Transverse colon (tissue), 4 donors: Measurements from ENCODE around the gene MISFA. TPM values are rescaled to one million over a fixed set of nuclear protein-coding genes. Genes with fewer than 3 reads are reported as not detected.
A peak's percentile ranks its signal among the peaks of the same experiment; 100 is the strongest.
"Not testable (repeated sequence)": the region's sequence is repeated elsewhere in the genome, so short reads cannot be mapped to it uniquely, and the experiment has no call there.

Experiments used
- DNase-seq: peaks from one replicate; pipeline ENCODE4 v3.0.0-alpha.2; 2019
- H3K27ac ChIP-seq, 4 donors: fragments of 200-600 bp; sonication (generic); 2 replicates each; pipeline ENCODE4 v1.5.1; 2016 to 2018; ENCODE audit warnings: inconsistent platforms in 4 of 4
- H3K27me3 ChIP-seq: fragments of 200-600 bp; sonication (generic); 2 replicates; pipeline ENCODE4 v1.5.1; 2017; ENCODE audit warnings: inconsistent platforms
- H3K36me3 ChIP-seq, 4 donors: fragments of 200-600 bp; sonication (generic); 2 replicates each; pipeline ENCODE4 v1.5.1; 2017 to 2019; ENCODE audit warnings: inconsistent platforms in 4 of 4
- H3K4me1 ChIP-seq, 4 donors: fragments of 200-600 bp; sonication (generic); 2 replicates each; pipeline ENCODE4 v1.5.1; 2017 to 2020; ENCODE audit warnings: inconsistent platforms in 4 of 4
- H3K4me3 ChIP-seq, 4 donors: fragments of 200-600 bp; sonication (generic); 1 replicate in 1 of 4; 2 replicates in 3 of 4; pipeline versions ENCODE4 v1.5.1 to v1.6.1; 2017 to 2019; ENCODE audit warnings: inconsistent platforms in 4 of 4
- H3K9me3 ChIP-seq, 2 donors: fragments of 200-600 bp; sonication (generic); 2 replicates each; pipeline ENCODE4 v1.5.1; 2017 to 2019; ENCODE audit warnings: inconsistent platforms in 2 of 2
- EP300 ChIP-seq: sonication (generic); formaldehyde crosslinking; IDR thresholded peaks from one replicate; pipeline ENCODE4 v1.6.1; 2017; ENCODE audit warnings: antibody characterized with exemption, low read depth
- POLR2A ChIP-seq: fragments of 450-650 bp; IDR thresholded peaks from one replicate; pipeline ENCODE4 v1.6.1; 2016; ENCODE audit warnings: antibody characterized with exemption, mild to moderate bottlenecking, moderate library complexity
- POLR2AphosphoS5 ChIP-seq, 3 donors: sonication (generic); formaldehyde crosslinking; IDR thresholded peaks; one replicate each; pipeline ENCODE4 v1.6.1; 2016; ENCODE audit warnings: antibody characterized with exemption in 3 of 3
- WGBS, 2 donors: methylation state at CpG; one replicate each; pipeline ENCODE4 v1.1.5; 2018; ENCODE audit warnings: low coverage in 1 of 2; 5-methylcytosine and 5-hydroxymethylcytosine counted together
- in situ Hi-C, 4 donors: fragments of 200-750 bp; cut with MboI; loops; one replicate each; pipeline versions ENCODE4 v1.15.0 to v1.15.1; 2017; ENCODE audit warnings: low sequenced_read_pairs in 3 of 4, low pct_ligation_motif_present in 1 of 4, low pct_unique_long_range_greater_than_20kb in 1 of 4
- intact Hi-C: fragments of 100-400 bp; cut with DNase I; formaldehyde crosslinking; loops from one replicate; pipeline ENCODE4 v1.15.1; 2023; ENCODE audit warnings: low total_unique reads
- total RNA-seq, 4 donors: library from RNA; depleted of rRNA; stranded (reverse); fragments of >200 nt; gene quantifications; one replicate each; pipeline ENCODE4 v1.1.0, GENCODE V29; 2016
- TF ChIP-seq, protein P1 (sequence below), 5 experiments: fragments of 200-600 bp in 3 of 5; fragments of 450-650 bp in 2 of 5; sonication (generic) in 3 of 5; IDR thresholded peaks; 1 replicate in 2 of 5; 2 replicates in 3 of 5; pipeline ENCODE4 v1.5.1; 2016 to 2017; ENCODE audit warnings: antibody characterized with exemption in 5 of 5, inconsistent platforms in 3 of 5, mild to moderate bottlenecking in 2 of 5, moderate library complexity in 1 of 5

Gene MISFA
- total RNA-seq, 4 donors from 2014 or later: 0.40 to 2.0 TPM; not detected in 2

DNA sequence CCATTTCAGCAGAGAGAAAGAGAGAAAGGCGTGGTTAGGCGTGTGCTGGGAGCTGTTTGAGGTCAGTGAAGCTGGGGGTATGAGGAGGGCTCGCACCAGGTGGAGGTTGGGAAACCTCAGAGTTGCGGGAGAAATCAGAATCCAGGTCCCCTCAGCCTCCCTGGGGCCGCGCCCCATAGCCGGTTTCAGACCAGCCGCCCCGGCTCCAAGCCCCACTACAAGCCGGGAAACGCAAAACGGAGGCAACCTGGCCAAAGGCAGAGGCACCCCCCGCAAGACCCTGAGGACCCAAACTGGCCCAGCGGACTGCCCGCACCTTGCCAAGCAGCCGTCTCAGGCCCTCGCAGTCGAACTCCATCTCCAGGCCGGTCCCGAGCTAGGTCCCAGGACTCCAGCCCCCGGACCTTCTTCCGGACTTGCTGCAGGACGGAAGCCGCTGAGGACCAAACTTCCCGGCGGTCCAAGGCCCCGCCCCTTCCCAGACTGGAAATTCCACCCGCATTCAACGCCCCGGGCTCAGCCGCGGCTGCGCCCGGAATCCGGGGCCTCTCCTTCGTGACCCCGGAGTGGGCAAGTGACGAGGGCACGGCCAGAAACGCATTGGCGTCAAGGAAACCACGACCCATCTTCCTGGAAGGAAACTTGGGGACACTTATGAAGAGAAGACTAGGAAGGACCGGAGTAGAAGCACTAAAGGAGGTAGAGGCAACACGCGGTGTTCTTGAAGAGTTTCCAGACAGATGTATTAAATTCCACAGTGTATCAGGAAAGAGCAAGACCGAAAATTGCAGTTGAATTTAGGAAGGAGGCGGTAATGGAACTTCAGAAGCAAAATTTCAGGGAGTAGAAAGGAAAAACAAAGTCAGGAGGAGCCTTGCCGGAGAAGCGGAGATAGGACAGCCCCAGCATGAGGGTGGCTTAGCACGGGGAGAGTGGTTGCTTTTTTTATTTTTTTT lies 11.0 kb upstream of the MISFA start, which contains the start of gene UEVLD:
TSS of gene UEVLD (minus strand) at position 438 of the 956 bp plus-strand sequence. CDS start at position 358, 80 bp downstream.
- in situ Hi-C loops (no loop called here), intact Hi-C loops (loop anchor here (2.0 kb wide), 1 partner anchor 46 kb away; the partner anchor contains the start of gene SPTY2D1)
- Histone ChIP-seq H3K9me3 (no peaks in the 10 kb centered on the region), H3K4me3 (peak within 1 kb of the TSS; percentile 54 to 97 (median 72)), H3K4me1 (peaks cover 16 to 38% (median 25%) of the 10 kb centered on the region in 4 donors), H3K27ac (peak within 1 kb of the TSS; percentile 79 to 94 (median 84)), H3K27me3 (no peaks in the 10 kb centered on the region), H3K36me3 (no peaks in the 10 kb centered on the region)
- TF ChIP-seq POLR2A (peak; percentile 84), EP300 (no peak), POLR2AphosphoS5 (IDR thresholded peaks at IDR 0.05) (peak; percentile 89 to 95 (median 89))
- TF ChIP-seq, protein P1, sequence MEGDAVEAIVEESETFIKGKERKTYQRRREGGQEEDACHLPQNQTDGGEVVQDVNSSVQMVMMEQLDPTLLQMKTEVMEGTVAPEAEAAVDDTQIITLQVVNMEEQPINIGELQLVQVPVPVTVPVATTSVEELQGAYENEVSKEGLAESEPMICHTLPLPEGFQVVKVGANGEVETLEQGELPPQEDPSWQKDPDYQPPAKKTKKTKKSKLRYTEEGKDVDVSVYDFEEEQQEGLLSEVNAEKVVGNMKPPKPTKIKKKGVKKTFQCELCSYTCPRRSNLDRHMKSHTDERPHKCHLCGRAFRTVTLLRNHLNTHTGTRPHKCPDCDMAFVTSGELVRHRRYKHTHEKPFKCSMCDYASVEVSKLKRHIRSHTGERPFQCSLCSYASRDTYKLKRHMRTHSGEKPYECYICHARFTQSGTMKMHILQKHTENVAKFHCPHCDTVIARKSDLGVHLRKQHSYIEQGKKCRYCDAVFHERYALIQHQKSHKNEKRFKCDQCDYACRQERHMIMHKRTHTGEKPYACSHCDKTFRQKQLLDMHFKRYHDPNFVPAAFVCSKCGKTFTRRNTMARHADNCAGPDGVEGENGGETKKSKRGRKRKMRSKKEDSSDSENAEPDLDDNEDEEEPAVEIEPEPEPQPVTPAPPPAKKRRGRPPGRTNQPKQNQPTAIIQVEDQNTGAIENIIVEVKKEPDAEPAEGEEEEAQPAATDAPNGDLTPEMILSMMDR (IDR thresholded peaks at IDR 0.05): no peak
- DNase-seq: peak; percentile 91
- 3 to 5% methylated on average over 17 to 43 of the region's 50 CpGs for WGBS, 2 donors

DNA sequence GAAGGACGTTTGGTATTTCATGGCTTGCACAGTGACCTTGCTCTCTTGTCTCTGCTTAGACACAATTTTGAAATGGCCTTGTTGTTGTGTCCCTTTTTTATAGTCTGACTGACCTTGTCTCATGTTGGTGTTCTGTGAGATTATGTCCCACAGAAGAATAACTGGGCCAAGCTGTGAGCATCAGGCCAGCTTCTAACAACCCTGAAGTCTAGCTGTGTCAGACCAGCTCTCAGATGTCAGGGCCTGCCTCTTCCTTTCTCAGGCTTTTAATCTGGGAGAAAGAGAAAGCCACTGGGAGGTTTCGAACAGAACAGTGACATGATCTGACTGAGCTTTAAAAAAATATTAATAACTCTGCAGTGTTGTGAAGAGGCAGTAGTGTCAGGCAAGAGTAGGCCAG lies 9.0 kb upstream of the MISFA start:
- in situ Hi-C loops: no loop called here
- no peak overlapping the region for H3K27ac ChIP-seq
- DNase-seq: no peak

DNA sequence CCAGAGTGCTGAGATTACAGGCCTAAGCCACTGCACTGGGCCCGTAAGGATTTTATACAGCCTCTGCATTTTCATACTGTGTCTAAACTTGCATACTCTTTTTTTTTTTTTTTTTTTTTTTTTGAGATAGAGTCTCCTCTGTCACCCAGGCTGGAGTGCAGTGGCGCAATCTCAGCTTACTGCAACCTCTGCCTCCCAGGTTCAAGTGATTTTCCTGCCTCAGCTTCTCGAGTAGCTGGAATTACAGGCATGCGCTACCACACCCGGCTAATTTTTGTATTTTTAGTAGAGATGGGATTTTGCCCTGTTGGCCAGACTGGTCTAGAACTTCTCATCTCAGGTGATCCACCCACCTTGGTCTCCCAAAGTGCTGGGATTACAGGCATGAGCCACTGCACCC lies 5.5 kb upstream of the MISFA start:
- H3K4me3 ChIP-seq, H3K27ac ChIP-seq, in situ Hi-C loops, H3K27me3 ChIP-seq, H3K36me3 ChIP-seq, DNase-seq, intact Hi-C loops, H3K9me3 ChIP-seq: not testable (repeated sequence)
- H3K4me1 ChIP-seq: peaks cover 11 to 20% (median 15%) of the 10 kb centered on the region in 4 donors
- WGBS, 2 donors: 90% methylated on average over 5 of the region's 5 CpGs; no CpG with 5 or more reads in 1 of the 2 donors

More for the DNA sequence above, 9.0 kb upstream of the MISFA start:
- Histone ChIP-seq H3K27me3 (no peaks in the 10 kb centered on the region), H3K4me3 (no peak overlapping the region), H3K36me3 (no peaks in the 10 kb centered on the region), H3K9me3 (no peaks in the 10 kb centered on the region), H3K4me1 (peaks cover 16 to 38% (median 25%) of the 10 kb centered on the region in 4 donors)
- intact Hi-C loops: no loop called here
- TF ChIP-seq POLR2AphosphoS5 (IDR thresholded peaks at IDR 0.05): no peak
- no peak for TF ChIP-seq POLR2A
- TF ChIP-seq, protein P1 (IDR thresholded peaks at IDR 0.05): no peak
- no peak for TF ChIP-seq EP300
- WGBS, 2 donors: 42 to 75% methylated on average over 2 of the region's 2 CpGs

DNA sequence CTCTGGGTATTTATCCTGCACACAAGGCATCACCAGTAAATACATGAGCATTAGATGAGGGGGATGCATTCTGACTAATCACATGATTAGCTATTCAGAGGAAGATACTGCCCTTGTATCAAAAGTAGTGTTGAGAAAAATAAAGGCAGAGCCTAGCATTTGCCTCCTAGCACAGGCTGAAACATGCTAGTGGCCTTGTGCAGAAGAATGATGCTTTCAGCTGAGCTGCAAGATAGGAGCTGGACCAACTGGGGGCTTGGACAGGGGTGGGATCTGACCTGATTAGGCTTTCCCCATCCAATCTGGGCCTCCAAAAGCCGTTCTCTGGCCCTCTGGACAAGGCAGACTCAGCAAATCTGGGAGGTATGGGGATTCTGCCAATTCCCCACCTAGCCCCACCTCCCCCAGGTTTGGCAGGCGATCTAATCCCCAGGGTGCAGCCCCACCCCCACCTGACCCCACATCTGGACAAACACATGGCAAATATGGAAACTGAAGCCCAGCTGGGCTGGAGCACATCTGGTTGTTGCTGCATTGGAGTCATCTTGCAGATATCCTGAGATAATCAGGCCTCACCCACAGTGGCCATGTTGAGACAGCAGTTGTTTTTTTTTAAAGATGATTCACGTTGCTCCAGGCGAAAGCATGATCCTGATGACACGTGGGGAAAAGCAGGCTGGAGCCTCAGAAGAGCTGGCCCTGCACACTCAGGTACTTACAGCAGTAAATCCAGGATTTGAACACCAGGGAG lies 4.4 kb upstream of the MISFA start:
- Histone ChIP-seq H3K9me3 (no peaks in the 10 kb centered on the region), H3K27me3 (no peaks in the 10 kb centered on the region), H3K36me3 (no peaks in the 10 kb centered on the region), H3K27ac (no peak overlapping the region), H3K4me1 (peaks cover under 1 to 9% (median 5%) of the 10 kb centered on the region in 4 donors), H3K4me3 (no peak overlapping the region)
- TF ChIP-seq, protein P1 (IDR thresholded peaks at IDR 0.05): no peak
- TF ChIP-seq POLR2A (no peak), POLR2AphosphoS5 (IDR thresholded peaks at IDR 0.05) (no peak), EP300 (no peak)
- in situ Hi-C loops (no loop called here), intact Hi-C loops (no loop called here)
- no peak for DNase-seq
- WGBS, 2 donors: 69% methylated on average over 5 of the region's 5 CpGs; no CpG with 5 or more reads in 1 of the 2 donors
